Activated CD8-positive, alpha-beta memory T cell treated with anti-CD3 and anti-CD28 coated beads for 4 hours (primary cell): ENCODE results near the gene SPATA9.

ENCODE experiments used
- DNase-seq, 2 donors: peaks; one replicate each; pipeline ENCODE4 v3.0.0-alpha.2; 2020; ENCODE audit warnings: low read depth in 2 of 2

SPATA9 gene

GRCh38 chr5:95619514-95620029 lies 63.2 kb downstream of the SPATA9 start:
- DNase-seq: no peak

DNA sequence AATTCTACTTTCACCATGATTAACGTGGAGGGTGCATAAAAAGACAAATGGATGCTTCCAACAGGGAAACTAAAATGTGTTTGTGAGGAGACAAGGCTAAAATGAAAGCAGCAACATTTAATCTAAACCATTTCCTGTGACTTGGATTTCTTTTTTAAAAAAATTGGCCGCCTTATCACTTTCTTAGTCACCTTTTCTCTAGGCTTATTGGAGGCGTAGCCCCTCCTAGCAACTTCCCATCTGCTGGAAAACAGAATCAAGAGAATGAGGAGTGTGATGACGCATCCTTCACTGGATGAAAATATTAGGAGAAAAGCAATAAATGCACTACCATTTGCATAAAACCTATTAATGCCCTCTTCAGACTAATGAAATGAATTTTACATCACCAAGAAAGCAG lies 63.7 kb downstream of the SPATA9 start:
- no peak for DNase-seq

DNA sequence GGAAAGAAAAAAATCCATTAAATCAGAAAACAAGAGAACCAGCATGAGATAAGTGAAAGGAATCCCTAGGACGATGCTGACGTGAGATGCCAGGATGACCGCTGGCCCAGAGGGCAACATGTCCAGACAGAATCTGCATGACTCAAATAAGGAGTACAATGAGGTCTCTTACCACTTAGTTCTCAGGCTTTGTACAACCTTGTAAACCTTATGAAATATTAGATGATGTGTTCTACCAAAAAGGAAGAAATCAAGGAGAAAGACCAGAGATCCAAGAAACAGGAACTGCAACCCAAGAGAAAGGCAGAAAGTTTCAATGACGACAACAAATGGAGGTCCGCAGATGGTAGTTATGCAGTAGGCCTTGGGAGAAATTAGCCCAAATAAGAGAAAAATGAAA lies 65.7 kb downstream of the SPATA9 start:
- DNase-seq: no peak

DNA sequence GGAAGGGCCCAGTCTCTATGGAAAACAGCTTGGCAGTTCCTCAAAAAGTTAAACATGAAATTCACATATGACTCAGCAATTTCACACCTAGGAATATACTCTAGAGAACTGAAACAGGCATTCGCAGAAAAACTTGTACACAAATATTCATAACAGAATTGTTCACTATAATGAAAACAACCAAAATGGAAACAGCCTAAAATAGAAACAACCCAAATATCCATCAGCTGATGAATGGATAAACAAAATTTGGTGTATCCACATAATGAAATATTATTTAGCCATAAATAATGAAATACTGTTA lies 67.7 kb downstream of the SPATA9 start:
- DNase-seq: no peak

DNA sequence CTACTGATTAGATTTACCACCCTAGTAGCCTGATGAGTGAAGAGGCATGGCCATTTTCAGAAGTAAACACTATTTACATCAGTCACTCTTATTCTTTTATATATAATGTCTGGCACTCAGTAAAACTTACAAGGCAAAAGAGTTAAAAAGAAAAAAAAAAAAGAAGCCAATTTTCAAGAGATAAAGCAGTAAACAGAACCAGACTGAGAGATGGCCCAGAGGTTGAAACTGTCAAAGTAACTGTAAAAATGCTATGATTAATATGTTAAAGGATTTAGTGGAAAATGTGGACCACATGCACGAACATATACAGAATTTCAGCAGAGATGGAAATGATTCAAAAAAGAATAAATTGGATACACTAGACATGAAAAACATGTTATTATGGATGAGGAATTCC lies 69.3 kb downstream of the SPATA9 start:
- no peak for DNase-seq

GRCh38 chr5:95611396-95611795 lies 71.4 kb downstream of the SPATA9 start:
- DNase-seq: no peak

DNA sequence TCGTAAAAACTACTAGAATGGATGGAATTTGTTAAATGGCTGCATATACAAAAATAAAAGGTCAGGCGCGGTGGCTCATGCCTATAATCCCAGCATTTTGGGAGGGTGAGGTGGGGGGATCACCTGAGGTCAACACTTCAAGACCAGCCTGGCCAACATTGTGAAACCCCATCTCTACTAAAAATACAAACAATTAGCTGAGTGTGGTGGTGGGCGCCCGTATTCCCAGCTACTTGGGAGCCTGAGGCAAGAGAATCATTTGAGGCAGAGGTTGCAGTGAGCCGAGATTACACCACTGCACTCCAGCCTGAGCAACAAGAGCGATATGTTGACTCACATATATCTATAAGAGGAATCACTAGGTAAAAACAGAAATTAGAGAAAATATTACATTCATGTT lies 72.2 kb downstream of the SPATA9 start:
- no peak for DNase-seq

DNA sequence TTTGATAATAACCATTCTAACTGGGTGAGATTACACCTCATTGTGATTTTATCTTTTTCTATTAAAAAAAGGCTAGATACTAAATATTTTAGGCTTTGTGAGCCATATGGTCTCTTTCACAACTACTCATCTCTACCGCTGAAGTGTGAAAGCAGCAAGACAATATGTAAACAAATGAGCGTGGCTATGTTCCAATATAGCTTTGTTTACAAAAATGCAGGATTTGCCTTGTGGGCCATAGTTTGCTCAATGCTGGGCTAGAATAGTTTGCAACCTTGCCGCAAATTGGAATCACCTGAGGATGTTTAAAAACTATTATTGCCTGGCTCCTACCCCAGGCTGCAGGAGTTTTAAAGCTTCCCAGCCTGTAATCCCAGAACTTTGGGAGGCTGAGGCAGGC lies 73.1 kb downstream of the SPATA9 start:
- DNase-seq: no peak
